Measurements from ENCODE around the gene PHACTR1.
A peak's percentile ranks its signal among the peaks of the same experiment; 100 is the strongest.

Gene PHACTR1

GRCh38 chr6:12804952-12805645 lies 88.5 kb downstream of the PHACTR1 start:
- DNase-seq: no peak

GRCh38 chr6:12806136-12806535 lies 89.6 kb downstream of the PHACTR1 start:
- DNase-seq: no peak

GRCh38 chr6:12806796-12807195 lies 90.2 kb downstream of the PHACTR1 start:
- no peak for DNase-seq

GRCh38 chr6:12811519-12811918 lies 95.0 kb downstream of the PHACTR1 start:
- DNase-seq: no peak

- no peak for DNase-seq
These were observed 96.8 kb downstream of the PHACTR1 start for GRCh38 chr6:12813321-12813720.

- no peak for DNase-seq
These were observed 97.4 kb downstream of the PHACTR1 start for GRCh38 chr6:12814015-12814414.

- DNase-seq: no peak
These were observed 98.5 kb downstream of the PHACTR1 start for GRCh38 chr6:12815089-12815488.

GRCh38 chr6:12815884-12816600 lies 99.5 kb downstream of the PHACTR1 start:
- DNase-seq: no peak

- DNase-seq: no peak
These were observed 101.8 kb downstream of the PHACTR1 start for GRCh38 chr6:12818324-12818723.

- no peak for DNase-seq
These were observed 107.3 kb downstream of the PHACTR1 start for GRCh38 chr6:12823847-12824246.

GRCh38 chr6:12826584-12826983 lies 110.0 kb downstream of the PHACTR1 start:
- DNase-seq: no peak

- DNase-seq: no peak
These were observed 111.4 kb downstream of the PHACTR1 start for GRCh38 chr6:12827921-12828320.

- DNase-seq: no peak
These were observed 115.7 kb downstream of the PHACTR1 start for GRCh38 chr6:12832226-12832735.

- no peak for DNase-seq
These were observed 119.4 kb downstream of the PHACTR1 start for GRCh38 chr6:12836009-12836408.

- no peak for DNase-seq
These were observed 125.1 kb downstream of the PHACTR1 start for GRCh38 chr6:12841619-12842018.

- no peak for DNase-seq
These were observed 125.5 kb downstream of the PHACTR1 start for GRCh38 chr6:12842114-12842513.

GRCh38 chr6:12842658-12843057 lies 126.1 kb downstream of the PHACTR1 start:
- DNase-seq: no peak

- peak; percentile 43 for DNase-seq
These were observed 128.0 kb downstream of the PHACTR1 start for GRCh38 chr6:12844284-12845223.

- DNase-seq: no peak
These were observed 128.8 kb downstream of the PHACTR1 start for GRCh38 chr6:12845224-12846004.

- no peak for DNase-seq
These were observed 132.6 kb downstream of the PHACTR1 start for GRCh38 chr6:12848964-12849808.

- DNase-seq: no peak
These were observed 133.2 kb downstream of the PHACTR1 start for GRCh38 chr6:12849809-12850198.

Data from NCI-H1436 (cell line).